ENCODE results near the gene HDAC4. TPM values are rescaled to one million over a fixed set of nuclear protein-coding genes. Genes with fewer than 3 reads are reported as not detected.

Gene HDAC4
- total RNA-seq, 1 donor from 2014 or later: 11.8 TPM

GRCh38 chr2:239019183-239019581, 381.6 kb downstream of the HDAC4 start:
- no peak for FAIRE-seq
- Histone ChIP-seq H3K4me2 (ENCODE audit: low read length) (no peak overlapping the region), H3K4me1 (ENCODE audit: insufficient read depth, low read length) (no peaks in the 10 kb centered on the region), H2AFZ (ENCODE audit: low read depth, low read length) (no peak overlapping the region), H3K27ac (ENCODE audit: low read depth, low read length) (no peak overlapping the region), H3K27me3 (ENCODE audit: insufficient read depth, low read length) (peaks cover 11% of the 10 kb centered on the region), H3K9ac (ENCODE audit: low read length) (no peak overlapping the region), H3K79me2 (ENCODE audit: insufficient read depth, low read length) (no peaks in the 10 kb centered on the region), H3K36me3 (ENCODE audit: insufficient read depth, low read length) (no peaks in the 10 kb centered on the region), H3K9me3 (ENCODE audit: insufficient read depth, low read depth, low read length) (no peaks in the 10 kb centered on the region), H4K20me1 (ENCODE audit: insufficient read depth, low read length) (no peaks in the 10 kb centered on the region), H3K4me3 (ENCODE audit: insufficient read depth, low read depth, low read length) (no peak overlapping the region)
- Mint-ChIP-seq H3K4me3 (ENCODE audit: unreplicated experiment) (no peak overlapping the region), H3K9me3 (ENCODE audit: unreplicated experiment) (peaks cover 2% of the 10 kb centered on the region), H3K4me1 (ENCODE audit: low read depth, unreplicated experiment) (no peaks in the 10 kb centered on the region), H3K36me3 (ENCODE audit: low read depth, unreplicated experiment) (no peaks in the 10 kb centered on the region), H3K27me3 (ENCODE audit: low read depth, unreplicated experiment) (peaks cover 31% of the 10 kb centered on the region), H3K27ac (ENCODE audit: unreplicated experiment) (no peak overlapping the region)
- no peak for TF ChIP-seq EZH2 (IDR thresholded peaks at IDR 0.05; ENCODE audit: insufficient read depth, low read length)
- no peak for TF ChIP-seq CTCF (IDR thresholded peaks at IDR 0.05; ENCODE audit: insufficient read depth, low read depth, low read length)
- no peak for DNase-seq (ENCODE audit: low read depth)

- DNase-seq (ENCODE audit: low read depth) (no peak), FAIRE-seq (no peak)
- Mint-ChIP-seq H3K27ac (ENCODE audit: unreplicated experiment) (no peak overlapping the region), H3K9me3 (ENCODE audit: unreplicated experiment) (peaks cover 2% of the 10 kb centered on the region), H3K27me3 (ENCODE audit: low read depth, unreplicated experiment) (peaks cover 32% of the 10 kb centered on the region), H3K4me1 (ENCODE audit: low read depth, unreplicated experiment) (no peaks in the 10 kb centered on the region), H3K4me3 (ENCODE audit: unreplicated experiment) (no peak overlapping the region), H3K36me3 (ENCODE audit: low read depth, unreplicated experiment) (no peaks in the 10 kb centered on the region)
- Histone ChIP-seq H3K4me2 (ENCODE audit: low read length) (no peak overlapping the region), H3K27me3 (ENCODE audit: insufficient read depth, low read length) (peaks cover 11% of the 10 kb centered on the region), H2AFZ (ENCODE audit: low read depth, low read length) (no peak overlapping the region), H3K36me3 (ENCODE audit: insufficient read depth, low read length) (no peaks in the 10 kb centered on the region), H3K4me3 (ENCODE audit: insufficient read depth, low read depth, low read length) (no peak overlapping the region), H3K9ac (ENCODE audit: low read length) (no peak overlapping the region), H3K9me3 (ENCODE audit: insufficient read depth, low read depth, low read length) (no peaks in the 10 kb centered on the region), H3K4me1 (ENCODE audit: insufficient read depth, low read length) (no peaks in the 10 kb centered on the region), H3K27ac (ENCODE audit: low read depth, low read length) (no peak overlapping the region), H4K20me1 (ENCODE audit: insufficient read depth, low read length) (no peaks in the 10 kb centered on the region), H3K79me2 (ENCODE audit: insufficient read depth, low read length) (no peaks in the 10 kb centered on the region)
- TF ChIP-seq CTCF (IDR thresholded peaks at IDR 0.05; ENCODE audit: insufficient read depth, low read depth, low read length) (no peak), EZH2 (IDR thresholded peaks at IDR 0.05; ENCODE audit: insufficient read depth, low read length) (no peak)
These were observed 382.3 kb downstream of the HDAC4 start for GRCh38 chr2:239018271-239019182.
